GM18520 (cell line): ENCODE results near the gene C2orf92.
"Not testable (repeated sequence)": the region's sequence is repeated elsewhere in the genome, so short reads cannot be mapped to it uniquely, and the experiment has no call there.

Source experiments
- ATAC-seq: cut with Tn5 transposase; IDR thresholded peaks from one replicate; pipeline ENCODE4 v1.9.1; 2021; ENCODE audit not compliant: unreplicated experiment

C2orf92 gene

GRCh38 chr2:97669448-97669847, at the start of gene C2orf92:
Gene C2orf92 (plus strand): TSS chr2:97669713. CDS start chr2:97669789, 76 bp downstream.
- ATAC-seq = no peak

- not testable (repeated sequence) for ATAC-seq
Measured at GRCh38 chr2:97620492-97620891, 49.0 kb upstream of the C2orf92 start.

- ATAC-seq = not testable (repeated sequence)
Measured at GRCh38 chr2:97622976-97623375, 46.5 kb upstream of the C2orf92 start.

- ATAC-seq = not testable (repeated sequence)
Measured at GRCh38 chr2:97625354-97626048, 44.0 kb upstream of the C2orf92 start.

- not testable (repeated sequence) for ATAC-seq
Measured at GRCh38 chr2:97626049-97626430, 43.5 kb upstream of the C2orf92 start.

- ATAC-seq = no peak
Measured at GRCh38 chr2:97644023-97644717, 25.3 kb upstream of the C2orf92 start.

GRCh38 chr2:97645112-97645694, 24.3 kb upstream of the C2orf92 start:
- ATAC-seq = peak; percentile 5

- ATAC-seq = peak; percentile 84
Measured at GRCh38 chr2:97645695-97646629, 23.6 kb upstream of the C2orf92 start, which contains the start of gene COX5B. Gene COX5B (plus strand): TSS chr2:97646062. CDS start chr2:97646087, 25 bp downstream.

- no peak for ATAC-seq
Measured at GRCh38 chr2:97646977-97647376, 22.5 kb upstream of the C2orf92 start.

- no peak for ATAC-seq
Measured at GRCh38 chr2:97651114-97651513, 18.4 kb upstream of the C2orf92 start.

GRCh38 chr2:97653473-97653872, 16.0 kb upstream of the C2orf92 start:
- no peak for ATAC-seq

- ATAC-seq = no peak
Measured at GRCh38 chr2:97653874-97654273, 15.6 kb upstream of the C2orf92 start.

GRCh38 chr2:97654309-97654708, 15.2 kb upstream of the C2orf92 start:
- ATAC-seq = no peak

GRCh38 chr2:97654791-97655190, 14.7 kb upstream of the C2orf92 start:
- no peak for ATAC-seq

- no peak for ATAC-seq
Measured at GRCh38 chr2:97656129-97656755, 13.3 kb upstream of the C2orf92 start.

GRCh38 chr2:97656905-97657587, 12.5 kb upstream of the C2orf92 start:
- ATAC-seq = no peak

- ATAC-seq = no peak
Measured at GRCh38 chr2:97657986-97658690, 11.4 kb upstream of the C2orf92 start.

- no peak for ATAC-seq
Measured at GRCh38 chr2:97658691-97659157, 10.8 kb upstream of the C2orf92 start.
